Transverse colon (tissue), 4 donors: ENCODE measurements around the gene PALM. TPM values are rescaled to one million over a fixed set of nuclear protein-coding genes. Genes with fewer than 3 reads are reported as not detected.

Experiments used
- DNase-seq: peaks from one replicate; pipeline ENCODE4 v3.0.0-alpha.2; 2019
- H3K27ac ChIP-seq, 4 donors: fragments of 200-600 bp; sonication (generic); 2 replicates each; pipeline ENCODE4 v1.5.1; 2016 to 2018; ENCODE audit warnings: inconsistent platforms in 4 of 4
- H3K27me3 ChIP-seq: fragments of 200-600 bp; sonication (generic); 2 replicates; pipeline ENCODE4 v1.5.1; 2017; ENCODE audit warnings: inconsistent platforms
- H3K36me3 ChIP-seq, 4 donors: fragments of 200-600 bp; sonication (generic); 2 replicates each; pipeline ENCODE4 v1.5.1; 2017 to 2019; ENCODE audit warnings: inconsistent platforms in 4 of 4
- H3K4me1 ChIP-seq, 4 donors: fragments of 200-600 bp; sonication (generic); 2 replicates each; pipeline ENCODE4 v1.5.1; 2017 to 2020; ENCODE audit warnings: inconsistent platforms in 4 of 4
- H3K4me3 ChIP-seq, 4 donors: fragments of 200-600 bp; sonication (generic); 1 replicate in 1 of 4; 2 replicates in 3 of 4; pipeline versions ENCODE4 v1.5.1 to v1.6.1; 2017 to 2019; ENCODE audit warnings: inconsistent platforms in 4 of 4
- H3K9me3 ChIP-seq, 2 donors: fragments of 200-600 bp; sonication (generic); 2 replicates each; pipeline ENCODE4 v1.5.1; 2017 to 2019; ENCODE audit warnings: inconsistent platforms in 2 of 2
- CTCF ChIP-seq, 5 experiments: fragments of 200-600 bp in 3 of 5; fragments of 450-650 bp in 2 of 5; sonication (generic) in 3 of 5; IDR thresholded peaks; 1 replicate in 2 of 5; 2 replicates in 3 of 5; pipeline ENCODE4 v1.5.1; 2016 to 2017; ENCODE audit warnings: antibody characterized with exemption in 5 of 5, inconsistent platforms in 3 of 5, mild to moderate bottlenecking in 2 of 5, moderate library complexity in 1 of 5
- EP300 ChIP-seq: sonication (generic); formaldehyde crosslinking; IDR thresholded peaks from one replicate; pipeline ENCODE4 v1.6.1; 2017; ENCODE audit warnings: antibody characterized with exemption, low read depth
- POLR2A ChIP-seq: fragments of 450-650 bp; IDR thresholded peaks from one replicate; pipeline ENCODE4 v1.6.1; 2016; ENCODE audit warnings: antibody characterized with exemption, mild to moderate bottlenecking, moderate library complexity
- POLR2AphosphoS5 ChIP-seq, 3 donors: sonication (generic); formaldehyde crosslinking; IDR thresholded peaks; one replicate each; pipeline ENCODE4 v1.6.1; 2016; ENCODE audit warnings: antibody characterized with exemption in 3 of 3
- WGBS, 2 donors: methylation state at CpG; one replicate each; pipeline ENCODE4 v1.1.5; 2018; ENCODE audit warnings: low coverage in 1 of 2; 5-methylcytosine and 5-hydroxymethylcytosine counted together
- in situ Hi-C, 4 donors: fragments of 200-750 bp; cut with MboI; loops; one replicate each; pipeline versions ENCODE4 v1.15.0 to v1.15.1; 2017; ENCODE audit warnings: low sequenced_read_pairs in 3 of 4, low pct_ligation_motif_present in 1 of 4, low pct_unique_long_range_greater_than_20kb in 1 of 4
- intact Hi-C: fragments of 100-400 bp; cut with DNase I; formaldehyde crosslinking; loops from one replicate; pipeline ENCODE4 v1.15.1; 2023; ENCODE audit warnings: low total_unique reads
- total RNA-seq, 4 donors: library from RNA; depleted of rRNA; stranded (reverse); fragments of >200 nt; gene quantifications; one replicate each; pipeline ENCODE4 v1.1.0, GENCODE V29; 2016

The PALM gene
- total RNA-seq, 4 donors from 2014 or later, result 14.1 to 99.3 (median 29.8) TPM

GRCh38 chr19:782878-783668 is 74.3 kb downstream of the PALM start:
- WGBS, 2 donors, result 53 to 54% methylated on average over 8 to 30 of the region's 30 CpGs
- Histone ChIP-seq H3K36me3 (no peaks in the 10 kb centered on the region), H3K27ac (peak overlapping the region in 3 of 4 donors; percentile 8 to 23 (median 11)), H3K4me1 (peaks cover 0 to 14% (median 6%) of the 10 kb centered on the region in 4 donors), H3K9me3 (no peaks in the 10 kb centered on the region), H3K4me3 (peak overlapping the region in 1 of 4 donors; percentile 4), H3K27me3 (peaks cover 46% of the 10 kb centered on the region)
- in situ Hi-C loops (no loop called here), intact Hi-C loops (no loop called here)
- no peak for TF ChIP-seq POLR2A
- no peak for TF ChIP-seq CTCF (IDR thresholded peaks at IDR 0.05)
- TF ChIP-seq POLR2AphosphoS5 (IDR thresholded peaks at IDR 0.05), result no peak
- no peak for TF ChIP-seq EP300
- no peak for DNase-seq

GRCh38 chr19:784541-784940 is 75.8 kb downstream of the PALM start:
- Histone ChIP-seq H3K4me3 (no peak overlapping the region), H3K36me3 (no peaks in the 10 kb centered on the region), H3K4me1 (peaks cover 0 to 21% (median 9%) of the 10 kb centered on the region in 4 donors), H3K9me3 (no peaks in the 10 kb centered on the region), H3K27ac (no peak overlapping the region), H3K27me3 (peaks cover 35% of the 10 kb centered on the region)
- WGBS, 2 donors, result 50 to 71% methylated on average over 2 to 13 of the region's 13 CpGs
- no peak for TF ChIP-seq CTCF (IDR thresholded peaks at IDR 0.05)
- no peak for TF ChIP-seq POLR2AphosphoS5 (IDR thresholded peaks at IDR 0.05)
- no peak for TF ChIP-seq EP300
- no peak for TF ChIP-seq POLR2A
- no peak for DNase-seq
- intact Hi-C loops, result no loop called here
- in situ Hi-C loops, result no loop called here

GRCh38 chr19:787536-787935 is 78.8 kb downstream of the PALM start:
- intact Hi-C loops (no loop called here), in situ Hi-C loops (no loop called here)
- H3K27me3 ChIP-seq, result peaks cover 9% of the 10 kb centered on the region
- no peaks in the 10 kb centered on the region for H3K9me3 ChIP-seq
- no peak overlapping the region for H3K4me3 ChIP-seq
- DNase-seq, result no peak
- TF ChIP-seq POLR2AphosphoS5 (IDR thresholded peaks at IDR 0.05), result no peak
- no peak for TF ChIP-seq POLR2A
- no peak for TF ChIP-seq CTCF (IDR thresholded peaks at IDR 0.05)
- no peak for TF ChIP-seq EP300
- no peak overlapping the region for H3K27ac ChIP-seq
- H3K4me1 ChIP-seq, result peaks cover 0 to 15% (median 6%) of the 10 kb centered on the region in 4 donors
- 86% methylated on average over 16 of the region's 16 CpGs; no CpG with 5 or more reads in 1 of the 2 donors for WGBS, 2 donors
- no peaks in the 10 kb centered on the region for H3K36me3 ChIP-seq

- no peak for TF ChIP-seq POLR2AphosphoS5 (IDR thresholded peaks at IDR 0.05)
- no peak for TF ChIP-seq POLR2A
- no peak for TF ChIP-seq EP300
- TF ChIP-seq CTCF (IDR thresholded peaks at IDR 0.05), result no peak
- Histone ChIP-seq H3K4me1 (peaks cover 0 to 7% (median 3%) of the 10 kb centered on the region in 4 donors), H3K9me3 (no peaks in the 10 kb centered on the region), H3K4me3 (no peak overlapping the region), H3K27me3 (no peaks in the 10 kb centered on the region), H3K36me3 (no peaks in the 10 kb centered on the region), H3K27ac (peak overlapping the region; percentile 36 to 59 (median 52))
- no peak for DNase-seq
- WGBS, 2 donors, result 76% methylated on average over 11 of the region's 11 CpGs; no CpG with 5 or more reads in 1 of the 2 donors
- intact Hi-C loops (no loop called here), in situ Hi-C loops (no loop called here)
Observed at GRCh38 chr19:788686-788982, 79.9 kb downstream of the PALM start.
